HS-27A (cell line): ENCODE results near the gene PAIP2.
"Not testable (repeated sequence)": the region's sequence is repeated elsewhere in the genome, so short reads cannot be mapped to it uniquely, and the experiment has no call there.

Experiments used
- DNase-seq: peaks from one replicate; pipeline ENCODE4 v3.0.0-alpha.2; 2012; ENCODE audit warnings: low read depth, missing footprints

The PAIP2 gene

DNA sequence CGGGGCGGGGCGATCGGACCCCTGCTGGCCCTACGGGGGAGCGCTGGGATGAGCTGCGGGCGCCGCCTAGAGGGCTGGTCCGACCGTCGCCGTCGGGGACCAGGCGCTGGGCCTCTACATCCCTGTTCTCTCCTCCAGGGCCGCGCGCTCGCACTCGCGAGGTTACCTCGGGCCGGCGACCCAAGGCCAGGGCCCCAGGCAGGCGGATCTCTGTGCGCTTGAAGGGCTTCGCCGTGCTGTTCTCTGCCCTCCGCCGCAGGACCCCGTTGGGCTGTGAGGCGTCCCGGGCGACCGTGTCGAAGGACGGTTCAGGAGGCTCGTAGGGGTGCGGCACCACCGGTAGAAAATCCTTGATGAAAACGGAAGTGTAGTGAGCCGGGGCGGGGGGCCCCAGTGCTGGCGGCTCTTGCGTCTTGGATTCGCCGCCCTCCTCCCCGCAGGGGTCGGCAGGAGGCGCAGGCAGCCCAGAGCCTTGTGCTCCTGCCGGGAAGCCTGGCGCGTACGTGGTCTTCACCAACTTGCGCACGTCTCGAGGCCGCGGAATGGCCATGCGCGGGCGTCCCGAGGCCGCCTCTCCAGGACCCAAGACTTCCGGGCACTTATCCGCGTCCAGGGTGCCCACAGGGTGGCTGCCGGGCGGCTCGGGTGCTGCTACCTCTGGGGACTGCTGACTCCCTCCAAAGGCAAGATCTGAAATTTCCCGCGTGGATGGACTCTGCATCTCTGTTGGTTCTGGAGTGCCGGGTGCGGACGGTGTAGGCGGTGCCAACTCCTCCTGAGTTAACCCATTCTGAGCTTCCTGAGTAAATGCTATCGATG is 51.2 kb downstream of the PAIP2 start:
- DNase-seq: no peak

DNA sequence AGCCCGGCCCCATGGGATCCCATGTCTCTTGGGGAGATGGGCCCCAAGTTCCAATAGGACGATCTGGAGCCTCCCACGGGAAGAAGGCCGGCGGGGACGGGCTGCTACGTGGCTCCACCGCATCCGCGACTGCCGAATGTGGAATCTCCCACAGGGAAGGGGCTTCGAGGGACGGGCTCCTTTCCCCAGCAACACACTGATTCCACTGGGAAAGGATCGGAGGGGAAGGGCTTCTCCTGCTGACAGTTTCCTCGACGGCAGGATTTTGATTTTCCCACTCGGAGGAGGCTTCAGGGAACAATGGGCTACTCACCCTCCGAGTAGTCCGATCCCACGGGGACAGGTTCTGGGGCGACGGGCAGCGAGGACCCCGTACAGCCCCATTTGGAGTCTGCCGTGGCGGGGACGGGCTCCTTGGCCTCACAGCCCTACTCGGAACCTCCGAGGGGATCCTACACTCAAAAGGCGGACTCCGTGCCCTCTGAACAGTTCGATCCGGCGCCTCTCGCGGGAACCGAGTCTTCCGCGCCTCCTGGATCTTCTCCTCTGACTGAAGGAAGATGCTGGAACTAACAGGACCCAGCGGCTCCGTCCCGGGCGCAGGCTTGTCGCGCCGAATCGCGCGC is 52.0 kb downstream of the PAIP2 start:
- no peak for DNase-seq

DNA sequence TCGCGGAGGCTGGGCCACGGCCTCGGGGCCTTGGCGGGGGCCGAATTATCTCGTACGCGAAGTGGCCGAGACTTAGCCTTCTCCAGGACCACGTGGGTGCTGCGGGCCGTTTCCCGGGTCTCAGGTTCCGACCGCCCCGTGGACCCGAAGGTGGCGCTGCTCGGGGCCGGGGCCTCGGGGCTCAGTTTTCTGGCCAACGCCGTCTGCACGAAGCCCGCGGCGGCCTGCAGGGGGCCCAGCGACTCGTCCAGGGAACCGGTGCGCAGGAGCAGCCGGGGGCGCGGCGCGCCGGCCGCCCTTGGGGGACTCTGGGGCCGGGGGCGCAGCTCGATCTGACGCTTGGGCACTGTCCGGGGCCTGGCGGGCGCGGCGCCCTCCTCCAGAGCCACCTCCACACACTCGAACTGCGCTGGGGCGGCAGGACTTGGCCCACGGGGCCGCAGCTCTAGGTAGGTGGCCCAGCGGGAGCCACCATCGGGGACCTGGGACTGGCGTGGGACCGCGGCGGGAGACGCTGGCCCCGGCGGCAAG is 52.5 kb downstream of the PAIP2 start:
- DNase-seq: peak; percentile 29

DNA sequence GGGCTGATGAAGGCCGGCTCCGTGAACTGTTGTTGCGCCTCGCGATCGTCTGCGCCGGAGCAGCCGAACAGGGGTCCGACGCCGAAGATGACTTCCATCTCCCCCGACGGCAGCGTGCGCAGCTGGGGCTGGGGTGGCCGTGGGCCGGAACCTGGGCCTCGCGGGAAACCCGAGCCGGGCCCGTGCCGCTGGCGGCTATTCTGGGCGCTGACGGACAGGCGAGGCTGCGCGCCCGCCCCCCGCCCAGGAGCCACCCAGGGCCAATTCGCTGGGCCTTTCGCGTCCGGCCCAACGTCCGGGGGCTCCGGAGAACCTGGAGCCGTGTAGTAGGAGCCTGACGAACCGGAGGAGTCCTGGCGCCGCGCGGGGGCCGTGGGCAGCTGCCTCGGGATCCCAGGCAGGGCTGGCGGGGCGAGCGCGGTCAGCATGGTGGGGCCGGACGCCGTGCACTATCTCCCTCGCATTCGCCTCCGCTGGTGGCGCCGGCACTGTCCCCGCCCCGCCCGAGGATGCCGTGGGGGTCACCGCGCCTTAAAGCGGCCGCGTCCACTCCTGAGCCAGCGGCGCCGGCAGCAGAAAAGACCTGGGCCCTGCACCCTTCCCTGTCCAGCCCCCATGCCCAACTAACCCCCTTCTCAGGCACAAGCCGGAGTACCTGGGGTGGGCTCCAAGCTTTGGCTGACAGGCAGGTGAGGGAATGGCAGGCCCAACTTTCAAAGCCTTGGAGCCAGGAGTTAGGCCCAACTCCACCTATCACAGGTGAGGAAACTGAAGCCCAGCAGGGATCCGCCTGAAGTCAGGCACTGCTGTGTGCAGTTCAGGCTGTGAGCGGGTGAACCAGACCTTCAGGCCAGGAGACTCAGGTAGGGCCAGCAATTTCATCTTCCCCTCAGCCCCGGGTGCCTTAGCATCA is 53.3 kb downstream of the PAIP2 start, which contains the start of gene PROB1:
Gene PROB1, minus strand, starts transcription at position 451 of the 913 bp plus-strand sequence. Its CDS starts 23 bp downstream, at position 428.
- DNase-seq: no peak

DNA sequence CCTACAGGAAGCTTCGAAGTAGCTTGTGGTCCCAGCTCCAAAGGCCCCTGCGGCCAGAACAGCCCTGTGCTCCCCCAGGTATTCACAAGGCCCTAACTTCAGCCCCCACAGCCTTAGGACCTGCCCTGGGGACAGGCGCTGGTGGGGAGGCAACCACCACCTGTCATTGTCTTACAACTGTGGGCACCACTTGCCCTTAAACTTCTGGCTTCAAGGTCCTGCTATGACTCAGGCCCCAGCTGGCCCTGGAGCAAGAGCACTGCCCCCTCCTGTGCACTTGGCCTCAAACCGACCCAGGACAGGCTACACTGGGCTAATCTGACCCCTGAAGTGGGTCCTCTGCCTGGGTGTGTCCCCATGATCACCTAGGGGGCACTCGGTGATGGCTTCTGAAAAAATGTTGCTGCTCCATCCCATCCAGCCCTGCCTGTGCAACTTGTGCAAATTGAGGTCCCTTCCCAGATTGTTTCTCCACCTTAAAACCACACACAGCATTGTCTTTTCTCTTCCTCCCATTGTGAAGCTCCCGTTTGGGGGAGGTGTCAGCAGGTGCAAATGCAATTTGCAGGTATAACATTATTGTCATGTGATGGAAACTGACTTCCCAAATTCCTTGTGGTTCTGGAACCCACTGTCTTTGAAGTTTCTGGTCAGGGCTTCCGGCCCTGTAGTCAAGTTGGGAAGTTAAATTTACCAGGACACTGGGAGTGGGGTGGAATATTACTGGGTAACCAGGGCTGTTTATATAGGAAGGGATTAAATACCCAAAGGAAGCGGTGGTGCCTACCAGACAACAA is 54.4 kb downstream of the PAIP2 start:
- DNase-seq: no peak

DNA sequence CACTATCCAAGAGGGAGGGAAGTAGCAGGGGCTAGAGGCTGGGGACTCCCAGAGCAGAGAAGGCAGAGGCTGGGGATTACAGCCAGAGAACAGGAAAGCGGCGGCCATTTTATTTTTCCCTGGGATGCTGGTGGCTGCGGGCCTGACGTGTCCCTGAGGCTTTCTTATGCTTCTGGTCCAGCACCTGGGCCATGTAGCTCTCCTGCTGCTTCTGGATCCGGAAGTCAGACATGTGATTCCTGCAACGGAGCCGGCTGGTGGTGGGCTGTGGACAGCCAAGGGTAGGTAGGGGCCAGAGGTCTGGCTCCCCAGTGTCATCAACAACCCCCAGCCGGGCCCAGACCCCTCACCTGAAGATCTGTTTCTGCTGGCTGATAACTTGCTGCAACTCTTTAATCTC is 55.0 kb downstream of the PAIP2 start:
- DNase-seq: no peak

DNA sequence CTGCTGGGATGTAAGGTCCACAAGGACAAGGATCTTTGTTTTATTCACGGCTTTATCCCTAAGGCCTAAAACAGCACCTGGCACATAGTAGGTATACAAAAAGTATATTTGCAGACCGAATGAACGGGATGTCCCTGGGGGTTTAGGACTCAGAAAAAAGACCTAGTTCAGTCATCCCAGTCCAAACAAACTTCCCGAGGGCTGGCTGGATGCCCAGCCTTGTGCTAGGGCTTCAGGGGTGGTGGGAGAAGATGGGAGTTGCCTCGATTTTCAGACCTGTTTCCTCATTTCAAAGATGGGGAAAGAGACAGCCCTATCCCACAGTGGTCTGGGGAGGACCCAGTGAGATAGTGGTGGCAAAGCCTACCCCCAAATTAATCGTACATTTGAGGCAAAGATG is 56.3 kb downstream of the PAIP2 start:
- no peak for DNase-seq

DNA sequence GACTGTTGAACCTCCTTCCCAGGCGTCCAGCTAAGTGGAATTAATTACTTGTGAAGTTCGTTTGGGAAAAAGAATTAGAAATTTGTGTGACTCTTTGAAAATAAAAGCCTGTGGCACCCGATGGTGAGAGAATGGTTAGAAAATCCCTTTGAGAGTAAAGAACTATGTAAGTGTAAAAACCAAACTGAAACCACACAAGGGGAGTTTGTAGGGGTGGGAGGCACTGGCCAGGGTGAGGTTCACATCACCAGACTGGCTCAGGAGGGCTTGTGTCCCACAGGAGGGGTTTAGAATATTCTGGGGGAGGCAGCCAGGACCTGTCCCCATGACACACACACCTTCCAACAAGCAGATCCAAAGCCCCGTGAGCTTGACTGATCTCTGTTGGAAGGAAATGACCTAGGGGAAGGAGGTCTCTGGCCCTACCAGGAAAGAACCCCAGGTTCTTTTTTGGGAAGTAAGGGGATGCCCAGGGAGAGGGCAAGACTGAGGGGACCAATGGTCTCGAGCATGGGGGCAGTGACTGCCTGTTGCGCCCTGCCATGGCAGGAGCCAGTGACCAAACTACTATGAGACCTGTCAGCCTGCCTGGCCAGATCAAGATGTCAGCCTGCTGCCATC is 58.0 kb downstream of the PAIP2 start:
- DNase-seq: no peak

DNA sequence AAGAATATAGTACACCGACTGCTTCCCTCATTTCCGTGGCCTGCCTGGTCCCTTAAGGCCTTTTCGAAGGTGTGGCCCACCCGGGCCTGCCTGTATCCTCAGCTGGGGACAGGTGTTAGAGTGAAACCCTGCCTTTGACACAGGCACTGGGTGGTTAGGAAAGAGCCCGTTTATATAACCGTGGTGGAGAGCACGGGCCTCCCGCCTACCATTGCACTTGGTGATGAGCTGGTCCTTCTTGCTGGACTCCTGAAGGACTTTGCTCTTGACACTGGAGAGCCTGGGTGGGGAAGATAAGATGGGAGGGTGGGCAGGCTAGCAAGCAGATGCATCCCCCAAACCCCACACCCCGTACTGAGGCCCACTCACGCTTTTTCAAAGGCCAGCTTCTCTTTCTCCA is 59.9 kb downstream of the PAIP2 start:
- DNase-seq: no peak

DNA sequence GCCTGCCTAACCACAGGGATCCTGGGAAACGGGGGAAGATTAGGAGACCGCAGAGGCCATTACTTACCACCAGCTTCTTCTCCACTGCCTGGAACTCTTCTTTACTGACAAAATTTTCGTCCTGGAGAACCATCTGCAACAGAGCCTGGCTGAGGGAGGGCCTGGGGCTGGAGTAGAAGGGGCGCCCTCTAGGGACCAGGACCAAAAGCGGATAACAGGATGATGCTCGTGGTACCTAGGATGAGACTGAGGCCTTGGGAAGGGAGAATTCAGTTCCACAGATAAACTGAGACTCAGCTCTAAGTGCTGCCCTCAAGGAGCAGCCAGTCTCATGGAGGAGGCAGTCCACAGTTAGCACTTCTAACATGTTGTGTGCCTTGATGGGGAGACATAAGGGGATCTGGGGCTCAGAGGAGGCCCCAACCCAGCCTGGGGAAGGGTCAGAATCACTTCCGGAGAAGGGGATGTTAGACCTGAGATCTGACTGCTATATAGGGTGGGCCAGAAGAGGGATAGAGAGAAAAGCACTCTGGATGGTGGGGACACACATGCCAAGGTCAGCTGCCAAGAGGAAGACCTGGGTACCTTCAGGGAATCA is 61.0 kb downstream of the PAIP2 start:
- no peak for DNase-seq

DNA sequence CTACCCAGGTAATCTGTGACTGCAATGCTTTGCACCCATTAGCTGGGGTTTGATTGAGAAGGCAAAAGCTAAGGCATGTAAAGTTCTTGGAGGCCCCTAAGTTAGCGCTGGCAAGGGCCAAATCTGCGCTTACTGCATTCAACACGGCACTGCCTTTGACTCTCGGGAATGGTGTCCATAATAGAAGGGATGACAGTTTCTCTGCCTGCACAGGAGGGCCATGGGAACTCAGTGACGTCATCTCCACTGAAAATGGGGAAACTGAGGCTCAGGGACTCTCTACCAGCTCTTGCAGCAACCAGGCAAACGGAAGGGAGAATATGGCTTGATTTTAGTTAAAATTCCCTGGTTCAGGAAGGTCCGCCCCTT is 61.7 kb downstream of the PAIP2 start:
- no peak for DNase-seq

DNA sequence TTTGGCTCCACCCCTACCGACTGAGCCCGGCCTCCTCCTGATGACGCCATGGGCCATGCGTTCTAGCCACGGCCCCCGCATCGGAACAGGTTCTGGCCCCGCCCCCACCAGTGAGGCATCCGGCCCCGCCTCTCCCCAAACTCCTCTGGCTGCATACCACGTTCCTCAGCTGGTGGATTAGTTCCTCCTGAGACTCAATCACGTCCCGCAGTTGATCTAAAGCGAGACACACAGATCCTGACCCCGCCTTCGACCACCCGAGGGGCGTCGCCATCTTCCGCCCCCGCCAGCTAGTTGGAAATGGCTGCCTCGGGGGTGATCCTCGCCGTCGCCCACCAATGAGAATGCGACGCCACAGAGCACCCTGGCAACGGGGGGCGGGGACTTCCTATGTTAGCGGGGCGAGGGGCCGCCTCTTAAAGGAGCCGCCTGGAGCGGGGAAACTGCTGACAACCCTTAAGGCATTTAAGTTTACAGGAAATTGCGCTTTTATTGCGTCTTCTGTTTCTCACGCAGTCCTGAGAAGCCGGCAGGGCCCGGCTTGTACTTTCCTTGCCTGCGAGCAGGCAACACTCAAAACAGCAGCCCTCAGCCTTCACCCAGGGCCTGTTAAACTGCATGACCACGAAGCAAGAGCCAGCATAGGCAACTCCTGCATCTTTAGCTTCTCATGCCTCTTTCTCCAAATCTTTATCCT is 62.3 kb downstream of the PAIP2 start, which contains the start of gene SPATA24:
Gene SPATA24, minus strand, starts transcription at position 303 of the 697 bp plus-strand sequence. Its CDS starts 29 bp downstream, at position 274.
- DNase-seq: peak; percentile 73

DNA sequence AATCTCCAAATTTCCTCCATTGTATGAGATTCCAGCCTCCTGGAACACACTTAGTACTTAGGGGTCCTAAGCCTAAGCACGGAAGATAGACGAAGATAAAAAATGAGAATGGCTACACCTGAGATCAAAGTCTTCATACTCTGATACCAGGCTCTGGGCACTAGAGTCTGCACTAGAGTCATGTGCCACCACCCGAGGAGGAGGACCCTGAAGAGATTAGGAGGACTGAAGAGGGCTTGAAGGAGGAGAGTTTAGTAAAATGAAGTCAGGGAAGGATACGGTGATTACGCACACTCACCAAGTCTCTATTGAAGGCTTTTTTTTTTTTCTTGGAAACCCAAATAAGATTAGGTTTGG is 62.8 kb downstream of the PAIP2 start:
- DNase-seq: no peak

DNA sequence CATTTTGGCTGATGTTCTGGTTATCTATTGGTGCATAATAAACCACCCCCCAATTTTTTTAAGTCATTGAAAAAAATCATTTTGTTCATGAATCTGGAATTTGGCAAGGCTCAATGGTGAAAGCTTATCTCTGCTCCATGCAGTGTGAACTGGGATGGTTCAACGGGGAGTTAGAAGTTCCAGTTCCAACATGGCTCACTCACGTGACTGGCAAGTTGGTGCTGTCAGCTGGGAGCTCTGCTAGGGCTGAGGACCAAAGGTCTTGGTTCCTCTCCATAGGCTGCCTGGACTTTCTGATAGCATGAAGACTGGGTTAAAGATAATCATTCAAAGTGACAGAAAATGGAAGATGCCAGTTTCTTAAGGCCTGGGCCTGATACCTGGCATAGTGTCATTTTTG is 65.3 kb downstream of the PAIP2 start:
- no peak for DNase-seq

DNA sequence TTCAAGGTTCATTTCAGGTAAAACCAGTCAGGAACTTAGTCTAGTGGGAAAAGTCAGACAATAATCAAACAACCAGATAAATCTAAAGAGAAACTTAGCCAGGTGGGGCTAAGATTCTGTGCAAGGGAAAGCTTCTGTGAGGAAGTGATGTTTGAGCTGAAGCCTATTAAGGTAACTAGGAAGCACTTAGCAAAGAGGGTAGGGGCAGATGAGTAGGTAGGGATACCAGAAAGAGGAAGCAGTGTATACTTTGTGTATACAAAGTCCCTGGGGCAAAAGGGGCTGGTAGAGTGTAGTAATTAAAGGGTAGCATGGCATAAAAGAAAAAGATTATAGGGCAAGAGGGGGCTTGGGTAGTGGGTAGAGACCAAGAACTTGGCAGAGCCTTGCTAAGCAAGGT is 65.9 kb downstream of the PAIP2 start:
- no peak for DNase-seq

DNA sequence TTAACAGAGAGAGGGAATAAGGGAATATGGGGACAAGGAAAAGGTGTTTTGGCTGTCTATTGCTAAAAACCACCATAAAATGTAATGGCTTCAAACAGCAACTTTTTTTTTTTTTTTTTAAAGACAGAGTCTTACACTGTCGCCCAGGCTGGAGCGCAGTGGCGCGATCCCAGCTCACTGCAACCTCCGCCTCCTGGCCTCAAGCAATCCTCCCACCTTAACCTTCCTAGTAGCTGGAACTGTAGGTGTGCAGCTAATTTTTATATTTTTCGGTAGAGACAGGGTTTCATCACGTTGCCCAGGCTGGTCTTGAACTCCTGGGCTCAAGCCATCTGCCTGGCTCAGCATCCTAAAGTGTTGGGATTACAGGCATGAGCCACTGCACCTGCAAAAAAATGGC is 66.5 kb downstream of the PAIP2 start:
- no peak for DNase-seq

DNA sequence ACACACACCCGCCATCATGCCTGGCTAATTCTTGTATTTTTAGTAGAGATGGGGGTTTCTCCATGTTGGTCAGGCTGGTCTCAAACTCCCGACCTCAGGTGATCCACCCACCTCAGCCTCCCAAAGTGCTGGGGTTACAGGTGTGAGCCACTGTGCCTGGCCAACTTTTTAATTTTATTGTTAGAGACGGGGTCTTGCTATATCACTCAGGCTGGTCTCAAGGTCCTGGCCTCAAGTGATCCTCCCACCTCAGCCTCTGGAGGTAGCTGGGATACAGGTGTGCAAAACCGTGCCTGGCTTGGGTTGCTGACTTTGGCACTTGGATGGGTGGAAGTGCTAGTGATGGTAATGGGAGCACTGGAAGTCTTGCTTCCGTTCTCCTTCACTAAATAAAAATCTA is 67.5 kb downstream of the PAIP2 start:
- DNase-seq: not testable (repeated sequence)

DNA sequence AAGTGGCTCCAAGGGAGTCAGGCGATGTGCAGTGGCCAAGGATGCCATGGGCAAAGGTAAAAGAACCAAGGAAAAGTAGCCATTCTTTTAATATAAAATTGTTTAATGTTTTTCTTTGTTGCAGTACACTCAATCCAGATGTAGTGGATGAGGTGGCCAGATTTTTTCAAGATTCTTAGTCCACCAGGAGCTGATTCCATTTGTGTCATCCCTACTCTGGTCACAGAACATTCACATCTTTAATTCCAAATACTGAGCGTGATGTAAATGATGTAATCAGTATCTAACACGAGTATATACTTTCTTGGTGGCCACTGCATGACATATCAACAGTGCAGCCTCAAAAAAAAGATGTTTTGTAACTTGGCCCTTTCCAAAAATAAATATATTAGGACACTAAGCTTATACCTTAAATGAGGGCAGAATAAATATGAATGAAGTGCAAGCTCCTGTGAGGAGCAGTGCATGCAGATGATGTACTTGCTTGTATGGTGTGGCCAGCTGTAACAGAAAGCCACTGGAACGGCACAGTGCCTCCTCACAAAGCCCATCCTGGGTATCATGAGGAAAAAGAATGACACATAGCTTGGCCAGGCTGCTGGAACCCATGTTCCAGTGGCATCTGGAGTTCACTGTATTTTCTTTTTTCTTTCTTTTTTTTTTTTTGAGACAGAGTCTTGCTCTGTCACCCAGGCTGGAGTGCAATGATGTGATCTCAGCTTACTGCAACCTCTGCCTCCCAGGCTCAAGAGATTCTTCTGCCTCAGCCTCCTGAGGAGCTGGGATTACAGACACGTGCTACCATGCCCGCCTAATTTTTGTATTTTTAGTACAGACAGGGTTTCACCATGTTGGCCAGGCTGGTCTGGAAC is 68.7 kb downstream of the PAIP2 start:
- no peak for DNase-seq
